OCI-LY3 (cell line): ENCODE data around the gene CISH.

ENCODE experiments used
- EZH2phosphoT487 ChIP-seq: fragments of 200-600 bp; shearing (Covaris generic); IDR thresholded peaks from 2 replicates; pipeline ENCODE4 v1.6.1; 2018; ENCODE audit warnings: antibody characterized with exemption, mixed run types, low read depth
- TF ChIP-seq, protein P1 (sequence below): fragments of 200-600, 300-600 bp; sonication (generic); IDR thresholded peaks from 2 replicates; pipeline ENCODE4 v1.5.1; 2014; ENCODE audit warnings: antibody characterized with exemption, low read length, low read depth

DNA sequence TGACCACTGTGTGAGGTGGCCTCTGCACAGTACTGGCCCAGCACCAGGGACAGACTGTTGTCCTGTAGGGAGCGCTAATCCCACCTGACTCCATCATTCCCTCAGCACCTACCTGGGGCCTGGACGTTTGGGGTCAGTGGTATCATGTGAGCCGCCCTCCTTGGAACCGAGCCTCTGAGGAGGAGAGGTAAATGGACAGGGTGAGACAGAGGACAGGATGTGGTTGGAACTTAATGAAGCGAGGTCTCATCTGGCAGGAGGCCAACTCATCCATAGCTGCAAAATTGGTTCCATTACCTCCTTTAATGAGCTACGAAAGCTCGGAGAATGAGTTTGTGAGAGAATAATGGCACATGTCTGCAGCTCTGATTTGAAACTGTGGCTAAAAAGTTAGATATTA is 19.3 kb upstream of the CISH start:
- TF ChIP-seq EZH2phosphoT487: no peak
- TF ChIP-seq, protein P1, sequence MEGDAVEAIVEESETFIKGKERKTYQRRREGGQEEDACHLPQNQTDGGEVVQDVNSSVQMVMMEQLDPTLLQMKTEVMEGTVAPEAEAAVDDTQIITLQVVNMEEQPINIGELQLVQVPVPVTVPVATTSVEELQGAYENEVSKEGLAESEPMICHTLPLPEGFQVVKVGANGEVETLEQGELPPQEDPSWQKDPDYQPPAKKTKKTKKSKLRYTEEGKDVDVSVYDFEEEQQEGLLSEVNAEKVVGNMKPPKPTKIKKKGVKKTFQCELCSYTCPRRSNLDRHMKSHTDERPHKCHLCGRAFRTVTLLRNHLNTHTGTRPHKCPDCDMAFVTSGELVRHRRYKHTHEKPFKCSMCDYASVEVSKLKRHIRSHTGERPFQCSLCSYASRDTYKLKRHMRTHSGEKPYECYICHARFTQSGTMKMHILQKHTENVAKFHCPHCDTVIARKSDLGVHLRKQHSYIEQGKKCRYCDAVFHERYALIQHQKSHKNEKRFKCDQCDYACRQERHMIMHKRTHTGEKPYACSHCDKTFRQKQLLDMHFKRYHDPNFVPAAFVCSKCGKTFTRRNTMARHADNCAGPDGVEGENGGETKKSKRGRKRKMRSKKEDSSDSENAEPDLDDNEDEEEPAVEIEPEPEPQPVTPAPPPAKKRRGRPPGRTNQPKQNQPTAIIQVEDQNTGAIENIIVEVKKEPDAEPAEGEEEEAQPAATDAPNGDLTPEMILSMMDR: no peak
